GM18502 (cell line): ENCODE measurements around the gene EDIL3.
"Not testable (repeated sequence)": the region's sequence is repeated elsewhere in the genome, so short reads cannot be mapped to it uniquely, and the experiment has no call there.

Source experiments
- ATAC-seq: cut with Tn5 transposase; IDR thresholded peaks from one replicate; pipeline ENCODE4 v1.9.1; 2021; ENCODE audit warnings: mild to moderate bottlenecking; ENCODE audit not compliant: unreplicated experiment, poor library complexity

Gene EDIL3

GRCh38 chr5:84306601-84307000 is 78.1 kb downstream of the EDIL3 start:
- ATAC-seq: no peak

- no peak for ATAC-seq
These were observed 80.1 kb downstream of the EDIL3 start for GRCh38 chr5:84304599-84304998.

GRCh38 chr5:84303315-84303714 is 81.4 kb downstream of the EDIL3 start:
- ATAC-seq: no peak

GRCh38 chr5:84301535-84301934 is 83.1 kb downstream of the EDIL3 start:
- ATAC-seq: no peak

GRCh38 chr5:84299959-84300358 is 84.7 kb downstream of the EDIL3 start:
- no peak for ATAC-seq

- no peak for ATAC-seq
These were observed 86.1 kb downstream of the EDIL3 start for GRCh38 chr5:84298628-84299027.

- not testable (repeated sequence) for ATAC-seq
These were observed 87.0 kb downstream of the EDIL3 start for GRCh38 chr5:84297641-84298040.

- ATAC-seq: no peak
These were observed 91.7 kb downstream of the EDIL3 start for GRCh38 chr5:84292788-84293653.

GRCh38 chr5:84292000-84292642 is 92.6 kb downstream of the EDIL3 start:
- no peak for ATAC-seq

GRCh38 chr5:84290673-84291072 is 94.0 kb downstream of the EDIL3 start:
- no peak for ATAC-seq

- no peak for ATAC-seq
These were observed 94.5 kb downstream of the EDIL3 start for GRCh38 chr5:84290161-84290560.

GRCh38 chr5:84287951-84288350 is 96.7 kb downstream of the EDIL3 start:
- ATAC-seq: peak; percentile 76

- no peak for ATAC-seq
These were observed 98.0 kb downstream of the EDIL3 start for GRCh38 chr5:84286662-84287061.

- ATAC-seq: no peak
These were observed 98.7 kb downstream of the EDIL3 start for GRCh38 chr5:84285641-84286637.

- ATAC-seq: no peak
These were observed 103.3 kb downstream of the EDIL3 start for GRCh38 chr5:84281383-84281782.

- no peak for ATAC-seq
These were observed 105.4 kb downstream of the EDIL3 start for GRCh38 chr5:84279234-84279633.

- ATAC-seq: no peak
These were observed 109.1 kb downstream of the EDIL3 start for GRCh38 chr5:84275609-84276008.

GRCh38 chr5:84274585-84275468 is 109.9 kb downstream of the EDIL3 start:
- ATAC-seq: no peak

- no peak for ATAC-seq
These were observed 111.2 kb downstream of the EDIL3 start for GRCh38 chr5:84273517-84273883.
